GM21825 (cell line): Measurements from ENCODE around the gene ST7.

ENCODE experiments used
- ATAC-seq: cut with Tn5 transposase; IDR thresholded peaks from one replicate; pipeline ENCODE4 v1.9.1; 2021; ENCODE audit warnings: mild to moderate bottlenecking, moderate library complexity; ENCODE audit not compliant: unreplicated experiment

ST7 gene

DNA sequence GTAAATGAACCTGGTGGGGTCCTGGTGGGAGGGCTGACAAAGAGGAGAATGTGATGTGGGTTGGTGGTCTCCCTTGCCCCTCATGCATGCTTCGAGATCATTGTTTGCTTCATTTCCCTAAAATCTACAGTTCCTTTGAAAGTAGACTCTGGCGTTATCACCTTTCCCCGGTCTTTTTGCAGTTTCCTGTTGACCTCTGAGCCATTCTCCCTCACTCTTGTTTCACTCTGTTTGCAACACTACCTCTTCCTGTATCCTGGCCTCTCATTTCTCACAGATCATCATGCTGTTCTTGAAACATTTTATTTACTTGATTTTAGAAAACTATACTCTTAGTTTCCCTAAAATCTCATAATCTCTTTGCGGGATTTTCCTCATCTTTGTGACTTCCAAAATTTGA, 189.8 kb downstream of the ST7 start:
- no peak for ATAC-seq

DNA sequence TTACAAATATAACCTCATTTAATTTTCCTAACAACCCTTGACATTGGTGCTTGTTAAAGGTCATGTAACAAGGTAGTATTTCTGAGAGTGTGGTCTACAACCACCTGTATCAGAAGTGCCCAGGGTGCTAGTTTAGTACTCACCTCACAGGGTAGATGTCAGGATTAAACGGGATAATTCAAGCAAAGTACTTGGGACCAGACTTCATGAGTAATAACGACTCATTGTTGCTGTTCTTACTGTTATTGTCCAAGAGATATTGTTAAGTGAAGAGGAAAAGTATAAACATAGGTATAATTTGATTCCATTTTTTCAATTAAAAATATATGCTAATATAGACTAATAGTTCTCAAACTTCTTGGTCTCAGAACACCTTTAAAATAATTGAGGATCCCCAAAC, 190.3 kb downstream of the ST7 start:
- ATAC-seq: no peak

DNA sequence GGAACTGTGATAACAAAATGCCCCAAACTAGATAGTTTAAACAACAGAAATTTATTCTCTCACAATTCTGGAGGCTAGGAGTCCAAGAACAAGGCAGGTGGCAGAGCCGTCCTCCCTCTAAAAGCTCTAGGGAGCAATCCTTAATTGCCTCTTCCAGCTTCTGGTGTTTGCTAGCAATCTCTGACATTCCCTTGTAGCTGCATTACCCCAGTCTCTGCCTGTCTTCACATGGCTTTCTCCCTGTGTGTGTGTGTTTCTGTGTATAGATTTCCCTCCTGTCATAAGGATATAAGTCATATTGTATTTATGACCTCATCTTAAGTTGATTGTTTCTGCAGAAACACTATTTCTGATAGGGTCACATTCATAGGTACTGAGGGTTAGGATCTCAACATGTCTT, 192.0 kb downstream of the ST7 start:
- ATAC-seq: no peak

DNA sequence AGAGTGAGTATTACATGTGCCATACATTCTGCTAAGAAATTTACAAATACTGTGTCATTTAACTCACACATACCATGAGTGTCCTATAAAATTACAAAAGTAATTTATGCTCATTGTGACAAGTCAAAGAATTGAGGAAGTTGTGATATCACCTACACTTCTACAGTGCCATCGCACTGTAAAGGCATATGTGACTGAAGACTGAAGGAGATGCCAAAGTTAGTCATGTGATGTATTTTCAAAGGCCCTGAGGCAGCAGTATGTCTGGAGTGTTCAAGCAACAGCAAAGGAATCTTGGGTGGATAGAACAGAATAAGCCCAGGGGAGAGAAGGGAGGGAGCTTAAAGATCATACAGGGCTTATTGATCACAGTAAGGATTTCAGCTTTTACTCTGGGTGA, 192.8 kb downstream of the ST7 start:
- ATAC-seq: no peak

DNA sequence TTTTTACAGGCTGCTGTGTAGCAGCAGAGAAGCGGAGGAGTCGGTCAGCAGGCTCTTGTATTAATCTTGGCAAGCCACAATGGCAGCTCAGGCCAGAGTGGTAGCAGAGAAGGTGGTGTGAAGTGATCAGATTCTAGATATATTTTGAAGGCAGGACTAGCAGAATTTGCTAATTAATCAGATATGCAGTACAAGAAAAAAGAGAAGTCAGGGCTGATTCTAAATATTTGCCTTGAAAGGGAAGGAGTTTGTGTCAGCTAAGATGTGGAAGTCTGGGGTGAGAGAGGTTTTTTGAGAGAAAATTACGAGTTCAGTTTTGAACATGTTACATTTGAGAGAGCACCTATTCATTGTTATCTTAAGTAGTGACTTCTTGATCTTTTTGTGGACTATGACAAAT, 193.2 kb downstream of the ST7 start:
- ATAC-seq: no peak

DNA sequence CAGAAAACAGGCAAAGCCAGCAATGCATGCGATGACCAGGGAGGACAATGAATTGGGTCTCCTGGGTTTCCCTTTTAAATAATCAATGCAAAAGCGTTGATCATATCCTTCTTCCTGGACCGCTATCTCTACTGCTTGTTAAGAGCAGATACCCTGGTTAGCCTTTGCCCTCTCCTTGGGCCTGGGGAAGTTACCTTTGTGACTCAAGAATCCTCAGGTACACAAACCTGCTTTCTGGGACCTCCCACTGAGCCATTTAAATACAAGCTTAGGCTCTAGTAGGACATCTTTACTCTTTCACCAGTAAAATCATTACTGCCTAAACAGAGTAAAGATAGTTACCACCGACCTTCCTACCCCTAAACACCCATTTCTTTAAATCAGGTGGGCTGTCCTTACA, 195.7 kb downstream of the ST7 start:
- ATAC-seq: no peak

DNA sequence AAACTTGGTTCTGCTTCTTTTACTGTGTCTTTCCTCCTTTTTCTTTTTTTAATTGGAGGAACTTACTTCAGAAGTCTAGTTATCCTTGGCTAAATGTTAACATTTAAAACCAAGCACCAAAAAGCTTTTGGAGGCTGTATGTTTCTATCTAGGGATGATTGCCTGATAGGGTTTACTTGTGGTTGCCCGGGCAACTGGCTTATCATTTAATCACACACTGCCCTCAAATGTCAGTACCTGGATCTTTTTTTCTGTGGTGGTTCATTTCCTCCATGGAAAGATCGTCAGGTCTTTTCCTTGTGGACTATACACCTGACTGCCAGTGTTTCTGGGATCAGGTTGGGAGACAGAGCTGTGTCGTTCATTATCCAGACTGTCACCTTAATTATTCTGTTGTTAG, 196.4 kb downstream of the ST7 start:
- ATAC-seq: no peak

DNA sequence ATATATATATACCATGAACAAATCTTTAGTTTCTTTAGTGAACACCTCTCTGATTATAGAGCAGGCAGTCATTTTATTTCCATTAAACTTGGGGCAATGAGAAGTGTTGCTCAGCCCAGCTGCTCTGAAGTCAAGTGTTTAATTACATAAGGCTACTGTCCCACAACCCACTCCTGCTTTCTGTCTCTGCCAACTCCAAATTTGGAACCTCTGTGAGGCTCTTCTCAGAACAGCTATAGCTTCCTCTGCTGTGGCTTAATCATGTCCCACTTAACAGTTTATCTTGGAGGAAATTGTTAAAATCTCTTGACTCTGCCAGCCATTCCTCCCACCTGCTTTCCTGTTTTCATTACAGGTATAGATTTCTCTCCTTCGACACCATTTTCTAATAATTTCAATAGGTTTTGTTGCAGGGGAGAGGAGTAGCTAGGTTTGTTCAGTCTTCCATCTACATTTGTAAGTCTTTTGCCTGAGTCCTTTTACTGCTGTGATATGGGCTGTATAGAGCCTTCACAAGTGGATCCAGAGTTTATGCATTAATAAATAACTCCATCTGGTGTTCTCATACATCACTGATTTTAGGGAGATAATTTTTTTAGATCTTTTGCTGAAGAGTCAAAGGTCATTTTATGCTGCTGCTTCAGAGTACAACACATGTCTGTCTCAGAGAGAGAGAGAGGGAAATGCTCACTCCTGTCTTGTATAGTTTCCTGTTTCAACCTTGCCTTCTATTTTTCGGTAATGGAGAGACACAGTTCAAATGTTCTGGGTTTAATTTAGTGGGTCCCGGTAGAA, 199.1 kb downstream of the ST7 start:
- no peak for ATAC-seq

DNA sequence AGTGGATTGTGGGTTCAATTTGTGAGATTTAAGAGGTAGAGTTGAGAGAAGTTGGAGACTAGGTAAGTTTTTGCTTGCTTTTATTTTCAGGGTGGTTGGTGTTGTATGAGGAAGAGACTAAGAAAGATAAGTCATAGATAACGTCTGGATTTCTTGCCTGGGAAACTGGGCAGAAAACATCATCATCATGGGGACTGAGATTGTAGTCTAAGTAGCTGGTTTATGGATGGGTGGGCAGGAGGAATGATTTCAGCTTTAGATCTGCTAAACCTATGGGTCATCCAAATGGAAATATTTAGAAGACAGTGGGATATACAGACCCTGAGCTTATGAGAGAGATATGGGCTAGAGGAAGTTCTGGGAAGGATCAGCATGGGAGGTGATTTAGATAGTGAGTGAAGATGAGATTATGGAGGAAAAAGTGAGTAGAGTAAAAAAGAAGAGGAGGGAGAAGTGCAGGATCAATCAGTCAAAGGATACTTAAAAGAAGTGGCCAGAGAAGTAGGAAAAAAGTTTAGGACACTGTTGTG, 199.8 kb downstream of the ST7 start:
- ATAC-seq: no peak

DNA sequence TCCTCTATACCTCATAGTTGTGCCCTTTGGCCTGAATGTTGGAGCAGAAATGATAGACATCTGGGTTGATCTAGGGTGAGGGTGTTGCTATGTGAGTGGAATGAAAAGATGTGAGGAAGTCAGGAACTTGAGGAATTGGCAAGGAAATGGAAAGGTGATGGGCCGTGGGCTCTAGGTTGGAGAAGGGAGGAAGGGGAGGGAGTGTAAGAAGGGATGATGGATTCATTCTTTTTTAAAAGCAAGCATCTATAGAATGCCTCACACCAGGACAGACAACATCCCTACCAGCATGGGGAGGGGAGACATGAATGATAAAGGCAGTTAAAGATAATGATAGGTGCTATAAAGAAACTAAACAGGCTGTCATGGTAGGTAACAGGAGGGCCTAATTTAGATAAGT, 201.4 kb downstream of the ST7 start:
- ATAC-seq: no peak

DNA sequence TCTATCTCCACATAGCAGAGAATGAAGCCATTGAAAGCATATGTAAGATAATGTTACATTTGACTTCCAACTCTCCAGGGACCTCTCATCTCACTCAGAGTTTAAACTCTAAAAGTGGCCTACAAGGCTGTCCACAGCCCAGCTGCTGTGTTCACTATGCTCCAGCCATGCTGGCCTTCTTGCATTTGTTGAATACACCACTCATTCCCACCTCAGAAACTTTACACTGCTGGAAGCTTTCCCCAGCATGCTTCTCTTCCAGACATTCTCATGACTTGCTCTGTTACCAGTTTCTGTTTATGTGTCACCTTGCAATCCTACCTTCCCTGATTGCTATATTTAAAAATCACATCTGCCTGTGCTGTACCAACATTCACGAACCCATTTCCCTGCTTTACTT, 202.4 kb downstream of the ST7 start:
- ATAC-seq: no peak

DNA sequence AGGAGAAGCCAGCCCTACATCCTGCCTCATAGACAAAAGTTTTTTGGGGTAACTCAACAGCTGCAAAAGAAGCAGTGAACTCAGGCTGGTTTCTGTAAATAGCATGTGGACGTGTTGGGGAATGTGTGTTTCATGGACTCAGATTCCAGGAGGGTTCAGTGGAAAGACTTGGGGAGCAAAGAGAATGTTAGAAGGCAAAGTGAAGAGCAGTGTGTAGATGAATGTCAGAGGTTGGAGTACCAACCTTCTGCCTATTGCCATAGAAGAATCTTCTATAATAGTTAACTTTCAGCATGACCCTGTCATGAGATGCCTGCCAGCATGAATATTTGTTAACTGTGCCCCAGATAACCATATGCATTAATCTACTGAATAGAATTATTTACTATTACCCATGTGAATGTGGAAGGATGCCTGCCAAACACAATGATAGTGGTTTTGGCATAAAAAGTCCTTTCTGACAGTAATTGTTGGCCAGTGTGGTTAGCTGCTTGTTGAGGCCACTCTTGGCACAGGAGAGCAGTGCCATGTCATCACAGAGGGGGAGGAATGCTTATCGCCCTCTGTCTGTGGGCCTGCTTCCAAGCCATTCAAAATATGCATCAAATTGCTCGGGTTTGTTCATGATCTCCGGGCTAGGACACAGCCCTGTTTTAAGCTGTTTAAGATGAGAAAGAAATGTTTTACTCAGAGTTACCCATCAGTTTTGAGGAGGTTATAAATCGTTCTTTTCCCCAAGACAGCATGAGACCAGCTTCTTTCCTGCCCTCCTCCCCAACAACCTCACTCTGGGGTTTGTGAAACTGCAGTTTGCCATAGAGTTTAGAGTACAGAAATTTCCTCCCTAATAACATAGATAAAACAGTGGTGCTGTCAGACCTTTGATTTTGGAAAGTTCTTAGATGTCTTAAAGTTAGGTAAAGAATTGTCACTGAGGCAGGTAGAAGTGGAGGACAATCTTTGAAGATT, 204.2 kb downstream of the ST7 start:
- no peak for ATAC-seq

DNA sequence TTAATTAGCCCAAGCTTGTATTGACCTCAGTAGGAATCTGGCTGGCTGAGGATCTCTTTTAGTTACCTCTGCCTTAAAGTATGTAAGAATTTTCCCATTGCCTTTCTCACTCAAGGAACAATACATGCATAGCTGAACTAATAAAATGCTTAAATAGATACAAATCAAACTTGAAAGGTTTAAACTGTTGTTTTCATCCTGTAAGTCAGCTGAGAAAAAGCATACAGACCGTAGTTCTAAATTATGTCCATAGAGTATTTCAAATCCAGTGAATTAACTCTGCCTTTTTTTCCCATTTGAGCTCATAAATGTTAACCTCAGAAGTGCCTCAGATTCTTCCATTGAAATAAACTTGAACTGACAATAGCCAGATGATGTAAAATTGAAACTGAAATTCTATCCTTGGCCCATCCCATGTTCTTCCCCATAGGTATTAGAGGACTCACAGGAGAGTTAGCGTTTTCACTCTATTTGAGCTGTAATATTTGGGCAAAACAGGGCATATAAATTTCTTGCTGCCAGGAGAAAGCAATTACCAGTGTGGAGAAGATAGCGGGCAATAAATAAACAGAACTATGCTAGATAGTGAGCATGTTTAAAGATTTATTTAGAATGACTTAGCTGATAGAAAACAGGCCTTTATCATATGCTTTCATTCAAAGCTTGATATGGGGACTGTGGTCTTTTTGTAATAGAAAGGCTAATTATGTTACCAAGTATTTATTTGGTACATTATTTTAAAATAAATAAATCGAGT, 205.8 kb downstream of the ST7 start:
- no peak for ATAC-seq

DNA sequence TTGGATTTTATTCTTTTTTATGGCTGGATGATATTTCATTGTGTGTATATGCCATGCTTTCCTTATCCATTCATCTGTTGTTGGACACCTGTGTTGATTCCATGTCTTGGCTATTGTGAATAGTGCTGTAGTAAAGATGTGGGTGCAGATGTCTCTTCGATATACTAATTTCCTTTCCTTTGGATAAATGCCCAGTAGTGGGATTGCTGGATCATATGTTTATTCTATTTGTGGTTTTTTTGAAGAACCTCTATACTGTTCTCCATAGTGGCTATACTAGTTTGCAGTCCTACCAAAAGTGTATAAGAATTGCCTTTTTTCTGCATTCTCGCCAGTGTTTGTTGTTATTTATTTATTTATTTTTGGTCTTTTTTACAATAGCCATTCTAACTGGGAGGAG, 209.8 kb downstream of the ST7 start:
- ATAC-seq: no peak

DNA sequence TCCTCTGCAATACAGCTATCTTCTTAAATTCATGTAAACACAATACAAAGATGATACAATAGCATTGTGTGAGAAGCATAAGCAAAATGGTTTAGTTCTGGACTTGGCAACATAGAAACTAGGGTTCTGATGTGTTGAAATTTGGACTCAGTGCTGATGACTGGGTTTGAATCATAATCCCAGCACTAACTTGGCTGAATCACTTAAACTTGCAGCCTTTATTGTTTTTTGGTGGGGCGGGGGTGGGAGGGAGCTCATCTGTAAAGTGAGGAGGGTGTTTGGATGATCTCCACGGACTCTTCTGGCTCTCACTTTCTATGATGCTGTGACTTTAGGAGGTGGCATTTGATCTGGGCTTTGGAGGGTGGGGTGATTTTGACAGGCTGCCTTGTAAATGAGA, 211.3 kb downstream of the ST7 start:
- no peak for ATAC-seq

DNA sequence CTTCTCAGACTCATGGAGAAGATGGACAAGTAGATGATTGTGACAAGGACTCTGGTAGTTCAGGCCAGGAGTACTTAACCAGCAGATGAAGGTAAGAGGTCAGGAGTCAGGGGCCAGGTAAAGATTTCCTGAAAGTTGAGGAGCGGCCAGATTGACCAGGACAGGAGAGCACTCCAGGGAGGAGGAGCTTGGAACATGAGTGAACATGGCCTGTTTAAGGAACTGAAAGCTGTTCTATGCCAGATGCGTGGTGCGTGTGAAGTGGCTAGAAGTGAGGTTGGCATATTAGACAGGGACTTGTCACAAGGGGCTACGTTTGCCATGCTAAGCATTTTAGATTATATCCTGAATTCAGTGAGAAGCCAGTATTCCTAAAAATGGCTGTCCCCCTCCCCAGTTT, 212.4 kb downstream of the ST7 start:
- ATAC-seq: no peak

DNA sequence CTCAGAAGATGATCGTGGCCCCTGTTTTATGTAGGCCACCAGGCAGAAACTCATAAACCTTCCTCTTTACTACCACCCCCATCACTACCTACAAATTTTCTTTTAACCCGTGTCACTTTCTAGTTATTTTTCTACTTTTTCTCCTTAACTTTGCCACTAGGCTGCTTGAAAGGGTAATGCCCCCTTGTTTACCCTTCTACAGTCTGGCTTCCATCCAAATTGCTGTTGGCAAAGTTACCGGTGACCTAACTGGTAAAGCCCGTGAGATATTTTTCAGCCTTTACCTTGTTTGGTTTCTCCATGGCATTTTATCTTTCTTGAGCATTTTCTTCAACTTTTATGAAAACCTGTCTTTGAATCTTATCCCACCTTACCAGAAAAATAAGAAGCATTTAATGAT, 216.6 kb downstream of the ST7 start:
- ATAC-seq: no peak

DNA sequence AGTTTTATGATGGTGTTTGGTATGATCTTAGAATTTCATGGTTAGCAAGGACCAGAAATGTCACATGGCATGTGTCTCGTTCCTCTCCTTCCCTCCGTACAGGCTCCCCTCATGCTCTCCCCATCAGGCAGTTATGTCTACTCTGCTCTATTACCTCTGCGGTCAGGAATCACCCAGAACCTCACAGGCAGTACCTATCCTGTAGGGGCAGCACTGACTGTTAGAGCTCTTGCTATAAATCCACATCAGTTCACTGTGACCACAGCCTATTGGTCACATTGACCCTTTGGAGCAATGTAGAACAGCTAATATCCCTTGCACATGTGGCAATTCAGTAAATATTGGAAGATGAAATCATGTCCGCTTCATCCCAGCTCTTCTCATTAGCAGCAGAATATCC, 217.8 kb downstream of the ST7 start:
- no peak for ATAC-seq

DNA sequence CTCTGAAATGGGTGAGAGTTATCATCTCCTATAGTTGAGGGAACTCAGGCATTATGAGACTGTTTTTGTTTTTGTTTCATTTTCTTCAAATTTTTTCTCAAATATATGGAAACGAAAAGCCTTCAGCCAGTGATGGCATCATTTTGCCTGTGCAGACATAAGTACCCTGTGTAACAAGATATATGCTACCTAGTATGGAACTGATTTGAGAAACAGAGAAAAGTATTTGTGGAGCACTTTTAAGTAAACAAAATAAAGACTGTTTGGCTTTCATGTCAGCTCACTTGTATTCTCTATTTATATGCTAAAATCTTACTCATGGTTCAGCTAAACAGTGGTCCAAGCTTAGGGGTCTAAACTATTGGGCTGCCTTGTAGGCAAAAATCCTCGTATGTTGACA, 219.0 kb downstream of the ST7 start:
- no peak for ATAC-seq

DNA sequence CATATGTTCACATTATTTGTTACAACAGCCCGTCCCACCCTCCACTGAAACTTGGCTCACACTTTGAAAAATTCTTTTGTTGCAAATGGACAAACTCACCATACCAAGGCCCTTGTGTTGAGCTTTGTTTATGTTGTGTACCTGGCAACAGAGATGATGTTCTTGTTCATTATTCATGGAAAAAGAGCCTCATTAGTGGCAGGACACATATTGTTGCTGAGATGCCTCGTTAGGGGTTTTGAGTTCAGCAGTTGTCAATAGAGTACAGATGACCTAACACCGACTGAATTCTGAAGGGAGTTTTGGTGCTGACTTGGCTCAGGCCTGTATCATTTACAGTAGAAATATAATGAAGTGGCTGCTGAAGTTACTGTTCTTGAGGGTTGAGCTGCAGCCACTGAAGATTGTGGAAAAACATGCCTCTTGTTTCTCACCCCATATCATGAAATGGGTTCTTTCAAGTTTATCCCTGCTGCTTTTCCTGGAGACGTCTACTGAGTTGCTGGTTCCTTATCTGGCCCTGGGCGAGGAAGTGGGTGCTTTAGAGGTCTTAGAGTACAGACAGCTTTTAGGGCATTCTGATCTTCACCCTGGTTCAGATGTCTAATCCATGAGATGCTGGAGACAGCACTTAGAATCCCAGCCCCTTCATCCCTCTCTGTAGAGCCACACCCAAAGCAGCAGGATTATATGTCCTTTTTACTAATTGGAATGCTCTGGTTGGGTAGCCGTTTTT, 219.9 kb downstream of the ST7 start:
- no peak for ATAC-seq

DNA sequence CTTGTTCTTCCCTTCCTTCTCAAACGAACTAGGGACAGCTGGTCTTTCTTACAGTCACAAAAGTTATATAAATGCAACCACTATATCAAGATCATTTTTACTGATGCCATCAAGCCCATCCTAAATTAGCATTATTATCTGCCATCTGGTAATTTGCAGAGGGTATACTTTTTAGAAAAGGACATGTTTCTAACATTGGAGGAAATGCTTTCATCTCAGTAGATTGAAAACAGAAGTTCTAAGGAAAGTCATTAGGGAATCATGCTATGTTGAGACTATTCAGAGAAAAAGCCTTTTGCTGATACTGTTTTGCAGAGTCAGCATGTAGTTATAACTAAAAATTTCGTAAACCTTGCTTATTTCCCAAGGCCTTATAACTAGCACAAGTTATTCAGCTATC, 222.9 kb downstream of the ST7 start:
- no peak for ATAC-seq
